EL (cell line): ENCODE measurements around the gene KCNK16.
"Not testable (repeated sequence)": the region's sequence is repeated elsewhere in the genome, so short reads cannot be mapped to it uniquely, and the experiment has no call there.

Experiments used
- DNase-seq: peaks from one replicate; pipeline ENCODE4 v3.0.0-alpha.2; 2016

KCNK16 gene

DNA sequence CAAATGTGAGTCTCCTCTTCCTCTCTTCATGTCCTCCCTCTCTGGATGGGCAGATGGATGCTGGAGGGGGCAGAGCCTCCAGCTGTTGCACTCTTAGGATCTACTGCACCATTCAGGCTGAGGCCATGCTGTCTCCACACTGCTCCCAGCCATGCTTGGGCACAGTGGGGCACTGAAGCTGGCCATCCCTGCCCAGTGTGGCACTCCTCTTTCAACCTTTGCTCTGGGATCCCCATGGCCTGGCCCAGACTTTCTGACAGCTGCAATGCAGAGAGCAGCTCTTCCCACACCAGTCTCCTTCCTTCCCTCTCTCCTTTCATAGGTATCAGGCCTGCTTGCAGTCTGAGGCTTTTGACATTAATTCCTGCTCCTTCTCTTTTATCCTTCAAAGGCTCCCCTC is 17.6 kb downstream of the KCNK16 start:
- DNase-seq: no peak

DNA sequence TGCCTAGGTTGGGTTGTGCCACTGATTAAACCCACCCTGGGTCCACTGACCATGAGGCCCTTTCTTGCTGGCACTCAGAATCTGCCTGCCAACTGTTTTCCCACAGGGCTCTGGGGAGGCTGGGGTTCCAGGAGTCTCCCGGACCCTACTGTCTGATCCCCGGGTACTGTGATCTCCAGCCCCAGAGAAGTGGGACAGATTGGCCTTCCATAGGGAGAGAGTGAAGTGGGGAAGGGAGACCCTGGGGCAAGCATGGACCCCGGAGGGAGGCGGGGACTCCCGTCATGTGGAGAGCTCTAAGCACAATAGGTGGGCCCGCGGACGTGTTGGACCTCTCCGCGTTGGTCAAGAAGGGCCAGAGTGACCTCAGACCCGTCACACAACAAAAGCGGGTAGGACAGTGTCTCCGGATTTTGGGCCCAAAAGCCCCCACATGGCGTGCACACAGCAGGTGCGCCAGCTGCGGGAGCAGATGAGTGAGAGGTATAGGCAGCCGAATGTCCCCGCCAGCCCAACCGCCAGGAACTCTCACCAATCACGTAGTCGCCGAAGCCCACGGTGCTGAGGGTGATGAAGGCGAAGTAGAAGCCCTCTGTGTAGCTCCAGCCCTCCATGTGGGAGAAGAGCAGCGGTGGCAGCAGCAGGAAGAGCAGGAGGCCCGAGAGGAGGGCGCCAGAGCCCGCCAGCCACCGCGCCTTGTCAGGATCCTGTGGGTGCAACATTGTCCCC is 18.9 kb downstream of the KCNK16 start:
- DNase-seq: no peak

DNA sequence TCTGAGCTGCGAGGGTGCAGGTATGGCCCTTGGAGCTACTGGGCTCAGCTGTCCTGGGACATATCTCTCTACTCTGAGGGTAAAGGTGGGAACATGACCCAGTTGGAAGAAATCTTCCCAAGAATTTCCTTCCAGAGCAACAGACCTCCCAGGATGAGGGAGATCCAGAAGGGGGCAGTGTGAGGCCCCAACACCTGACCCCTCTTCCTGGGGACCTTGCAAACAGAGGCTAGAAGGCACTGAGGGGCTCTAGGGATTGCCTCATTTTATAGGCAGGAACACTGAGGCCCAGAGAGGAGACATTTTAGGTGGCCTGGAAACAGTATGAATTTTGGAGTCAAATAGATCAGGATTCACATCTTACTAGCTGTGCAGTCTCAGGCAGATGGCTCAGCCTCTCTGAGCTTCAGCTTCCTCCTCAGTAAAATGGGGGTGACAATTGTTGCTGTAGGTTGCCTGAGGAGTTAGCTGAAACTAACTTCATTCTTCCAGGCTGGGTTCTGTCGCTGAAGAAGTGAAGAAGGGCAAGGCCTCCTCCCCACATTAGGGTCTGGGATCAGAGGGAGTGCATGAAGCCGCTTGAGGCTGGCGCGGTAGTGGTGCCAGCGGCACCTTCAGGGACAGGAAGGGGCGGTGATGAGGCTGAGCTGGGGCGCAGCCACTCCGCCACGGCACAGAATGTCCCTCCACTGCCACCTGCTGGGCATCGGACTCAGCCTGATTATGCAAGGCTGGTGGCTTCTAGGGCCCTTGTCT is 19.7 kb downstream of the KCNK16 start:
- DNase-seq: peak; percentile 70

DNA sequence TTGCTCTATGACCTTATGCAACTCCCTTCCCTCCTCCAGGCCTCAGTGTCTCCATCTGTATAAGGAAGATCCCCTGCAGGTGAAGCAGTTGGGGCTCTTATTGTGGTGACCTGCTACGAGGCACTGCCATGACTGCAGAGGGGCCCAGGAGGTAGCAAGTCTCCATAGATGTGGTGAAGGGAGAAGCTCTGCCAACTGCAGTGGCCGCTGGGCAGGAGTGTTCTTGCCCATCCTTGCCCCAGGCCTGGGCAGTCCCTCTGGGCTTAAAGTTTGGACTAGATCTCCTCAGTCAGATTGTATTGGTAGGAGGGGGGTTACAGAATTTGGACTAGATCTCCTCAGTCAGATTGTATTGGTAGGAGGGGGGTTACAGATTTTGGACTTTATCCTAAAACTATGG is 20.5 kb downstream of the KCNK16 start:
- no peak for DNase-seq

DNA sequence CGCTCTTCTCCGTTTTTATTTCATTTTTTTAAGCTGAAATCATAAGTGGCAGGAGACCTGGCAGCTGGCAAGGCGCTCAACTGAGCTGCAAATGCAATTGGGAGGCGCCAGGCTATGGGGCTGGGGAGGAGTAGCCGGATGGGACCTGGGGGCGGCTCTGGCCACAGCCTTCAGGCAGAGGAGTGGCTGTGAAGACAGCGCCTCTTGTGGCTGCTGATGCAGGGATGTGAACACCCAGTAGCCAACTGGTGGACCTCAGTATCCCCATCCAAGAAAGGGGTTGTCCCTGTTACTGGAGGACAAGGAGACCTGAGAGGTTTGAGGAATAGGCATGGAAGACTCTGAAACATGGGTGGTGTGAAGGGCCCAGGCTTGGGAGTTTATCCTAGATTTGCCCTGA is 20.9 kb downstream of the KCNK16 start:
- no peak for DNase-seq

DNA sequence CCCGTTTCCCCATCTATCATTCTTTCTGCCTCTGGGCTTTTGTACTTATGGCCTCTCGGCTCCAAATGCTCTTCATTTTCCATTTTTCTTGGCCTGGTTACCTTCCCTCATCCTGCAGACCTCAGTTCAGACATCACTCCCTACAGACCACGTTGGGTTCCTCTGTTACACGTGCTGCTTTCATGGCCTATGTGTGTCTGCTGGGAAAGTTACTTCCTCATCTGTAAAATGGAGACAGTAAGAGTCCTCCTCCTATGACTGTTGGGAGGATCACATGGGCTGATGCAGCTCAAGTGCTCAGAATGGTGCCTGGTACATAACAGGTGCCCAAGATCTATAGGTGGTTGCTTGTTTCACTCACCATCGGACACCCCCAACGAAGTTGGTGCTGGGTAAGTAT is 21.8 kb downstream of the KCNK16 start:
- no peak for DNase-seq

DNA sequence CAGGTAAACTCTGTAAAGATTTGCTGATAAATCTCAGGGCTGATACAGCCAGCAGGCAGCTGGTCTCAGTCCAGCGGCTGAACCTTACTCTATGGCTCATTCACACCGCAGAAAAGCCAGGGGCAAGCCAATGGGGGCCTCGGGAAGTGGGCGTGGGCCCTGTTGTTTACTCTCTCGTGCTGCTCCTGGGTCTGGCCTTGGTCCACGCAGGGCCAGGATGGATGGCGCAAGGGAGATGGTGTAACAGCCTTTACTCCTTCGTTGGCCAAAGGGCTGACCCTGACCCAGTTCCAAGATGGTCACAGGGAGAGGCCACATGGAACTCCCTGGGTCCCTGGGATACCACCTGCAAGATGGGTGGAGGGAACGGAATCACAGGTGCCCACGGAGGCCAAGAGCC is 24.4 kb downstream of the KCNK16 start:
- no peak for DNase-seq

DNA sequence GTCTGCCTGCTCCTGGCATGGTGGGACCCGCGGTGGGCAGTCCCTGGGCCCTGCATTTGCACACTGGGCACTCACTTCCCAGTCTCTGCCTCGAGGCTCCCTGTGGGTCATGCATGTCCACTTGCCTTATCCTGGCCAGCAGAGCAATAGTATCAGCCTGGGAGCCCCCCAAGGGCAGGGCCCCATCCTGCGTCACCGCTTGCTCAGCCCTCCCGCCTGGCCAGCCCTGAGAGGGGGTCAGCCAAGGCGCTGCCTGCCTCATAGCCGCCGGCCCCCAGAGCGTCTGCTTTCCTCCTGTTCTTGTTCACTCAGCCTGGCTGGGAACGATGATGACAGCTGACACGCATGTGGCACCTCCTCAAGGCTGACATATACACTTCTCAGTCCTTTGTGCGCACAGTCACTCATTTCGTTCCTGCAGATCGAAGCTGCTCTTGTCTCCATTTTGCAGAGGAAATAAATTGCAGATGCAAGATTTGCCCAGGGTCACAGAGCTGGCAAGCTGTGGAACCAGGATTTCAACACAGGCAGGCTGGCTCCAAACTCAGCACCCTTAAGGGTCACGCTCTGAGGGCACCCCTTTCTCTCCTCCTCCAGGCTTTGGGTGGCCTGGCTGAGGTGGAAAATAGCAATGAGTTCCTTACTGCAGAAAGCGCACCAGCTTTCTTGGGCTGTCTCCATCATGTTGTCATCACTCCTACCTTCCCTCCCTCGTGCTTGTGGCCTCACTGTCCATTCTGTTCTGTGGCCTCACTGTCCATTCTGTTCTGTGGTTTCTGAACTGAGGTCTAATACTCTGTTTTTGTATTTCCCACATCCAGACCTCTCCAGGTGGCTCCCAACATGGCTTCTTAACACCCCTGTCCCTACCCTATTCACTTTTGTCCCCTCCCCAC is 25.5 kb downstream of the KCNK16 start:
- DNase-seq: peak; percentile 71

DNA sequence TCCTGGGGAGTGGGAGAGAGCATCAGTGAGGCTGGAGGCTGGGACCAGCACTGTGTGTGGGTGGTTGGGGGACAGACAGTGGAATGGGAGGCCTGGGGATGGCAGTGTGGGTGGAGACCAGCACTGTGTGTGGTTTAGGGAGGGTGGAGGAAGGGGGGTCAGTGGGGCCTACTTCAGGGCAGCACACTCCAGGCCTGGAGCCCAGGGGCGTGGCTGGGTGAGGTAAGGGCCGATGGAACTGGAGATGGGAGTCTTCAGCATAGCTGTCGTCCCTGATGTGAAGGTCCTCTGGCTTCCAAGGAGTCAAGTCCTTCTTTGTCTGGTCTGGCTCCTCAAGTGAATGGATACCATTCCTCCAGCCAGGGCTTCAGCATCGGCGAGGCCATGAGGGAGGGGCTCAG is 26.9 kb downstream of the KCNK16 start:
- DNase-seq: peak; percentile 13

DNA sequence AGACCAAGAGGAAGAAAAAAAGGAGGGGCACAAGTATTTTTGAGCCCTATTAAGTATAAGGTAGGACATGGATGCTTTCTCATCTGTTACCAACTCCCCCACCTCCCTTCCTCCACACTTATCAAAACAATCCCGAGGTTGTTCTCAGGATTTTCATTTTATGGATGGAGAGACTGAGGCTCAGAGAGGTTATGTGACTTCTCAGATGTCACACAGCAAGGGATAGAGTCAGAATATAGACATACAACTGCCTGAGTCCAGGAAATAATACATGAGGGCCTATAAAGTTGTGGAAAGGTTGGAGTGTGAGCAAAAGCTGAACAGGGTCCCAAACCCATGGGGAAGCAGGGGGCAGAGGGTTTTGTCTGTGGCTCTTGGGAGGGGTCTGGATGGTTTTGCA is 27.6 kb downstream of the KCNK16 start:
- no peak for DNase-seq

DNA sequence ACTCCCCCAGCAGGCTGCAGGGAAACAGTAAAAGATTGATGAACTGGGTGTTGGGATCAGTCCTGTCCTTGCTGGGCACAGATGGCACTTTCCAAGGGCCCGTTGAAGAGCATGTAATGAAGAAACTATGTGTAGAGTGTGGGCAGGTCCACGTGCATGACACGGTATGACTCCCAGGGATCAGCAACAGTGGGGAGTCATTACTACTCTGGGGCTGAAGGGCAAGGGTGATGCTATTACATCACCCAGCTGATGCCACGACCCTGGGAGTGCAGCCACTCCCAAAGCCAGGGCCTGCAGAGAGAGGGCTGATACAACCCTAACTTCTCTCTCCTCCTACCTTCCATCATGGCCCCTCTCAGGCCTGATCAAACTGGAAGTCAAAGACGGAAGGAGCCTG is 28.4 kb downstream of the KCNK16 start:
- peak; percentile 31 for DNase-seq

DNA sequence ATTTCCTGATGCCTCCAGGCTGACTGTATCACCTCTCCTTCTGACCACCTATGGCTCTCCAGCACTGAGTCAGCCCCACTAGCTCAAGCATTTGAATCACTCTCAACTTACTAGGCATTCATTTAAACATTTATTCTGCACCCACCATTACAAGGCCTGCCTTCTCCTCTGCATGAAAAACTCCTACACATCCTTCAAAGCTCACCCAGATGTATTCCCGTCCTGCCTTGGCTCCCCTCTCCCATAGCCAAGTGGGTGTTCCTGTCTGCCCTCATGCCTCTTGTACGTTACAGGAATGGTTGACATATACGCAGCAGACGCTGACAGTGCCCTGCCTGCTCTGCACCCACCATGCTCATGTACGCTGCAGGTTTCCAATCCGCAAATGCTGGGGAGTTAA is 29.9 kb downstream of the KCNK16 start:
- DNase-seq: no peak

DNA sequence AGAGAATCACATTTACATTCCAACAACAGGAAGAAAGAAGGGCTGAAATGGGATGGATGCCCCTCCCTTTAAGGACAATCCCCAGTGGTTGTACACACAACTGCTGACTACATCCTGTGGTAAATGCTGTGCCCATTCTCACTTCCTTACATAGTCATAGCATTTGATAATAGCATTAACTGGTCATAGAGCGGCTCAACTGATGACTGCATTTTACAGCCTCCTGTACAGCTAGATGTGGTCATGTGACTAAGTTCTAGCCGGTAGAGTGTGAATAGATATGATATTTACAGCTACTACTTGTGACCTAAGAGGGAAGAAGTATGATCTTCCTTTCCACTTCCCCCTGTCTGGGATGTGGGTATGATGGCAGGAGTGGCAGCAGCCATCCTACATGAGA is 33.0 kb downstream of the KCNK16 start:
- DNase-seq: no peak

DNA sequence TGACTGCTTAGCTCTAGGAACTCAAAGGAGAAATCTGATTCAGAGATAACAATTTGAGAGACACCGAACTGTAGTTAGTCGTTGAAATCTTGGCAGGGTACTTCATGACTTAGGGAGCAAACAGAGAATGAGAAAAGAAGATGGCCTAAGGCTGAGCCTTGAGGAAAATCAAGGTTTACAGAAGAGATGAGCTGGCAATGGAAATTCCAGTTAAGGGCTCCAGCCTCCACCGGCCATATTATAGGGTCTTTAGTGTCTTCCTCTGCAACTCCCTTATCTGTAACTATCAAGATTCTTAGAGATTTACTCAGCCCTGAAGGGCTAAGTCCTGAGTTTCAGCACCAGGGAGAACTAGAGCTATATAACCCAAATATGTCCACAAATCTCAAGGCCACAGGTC is 34.9 kb downstream of the KCNK16 start:
- no peak for DNase-seq

DNA sequence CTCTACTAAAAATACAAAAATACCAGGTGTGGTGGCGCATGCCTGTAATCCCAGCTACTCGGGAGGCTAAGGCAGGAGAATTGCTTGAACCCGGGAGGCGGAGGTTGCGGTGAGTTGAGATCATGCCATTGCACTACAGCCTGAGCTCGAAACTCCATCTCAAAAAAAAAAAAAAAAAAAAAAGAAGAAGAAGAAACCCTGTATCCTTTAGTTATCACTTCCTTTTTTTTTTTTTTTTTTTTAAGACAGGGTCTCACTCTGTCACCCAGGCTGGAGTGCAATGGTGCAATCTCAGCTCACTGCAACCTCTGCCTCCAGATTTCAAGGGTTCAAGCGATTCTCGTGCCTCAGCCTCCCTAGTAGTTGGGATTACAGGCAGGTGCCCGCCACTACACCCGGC is 35.9 kb downstream of the KCNK16 start:
- DNase-seq: not testable (repeated sequence)

DNA sequence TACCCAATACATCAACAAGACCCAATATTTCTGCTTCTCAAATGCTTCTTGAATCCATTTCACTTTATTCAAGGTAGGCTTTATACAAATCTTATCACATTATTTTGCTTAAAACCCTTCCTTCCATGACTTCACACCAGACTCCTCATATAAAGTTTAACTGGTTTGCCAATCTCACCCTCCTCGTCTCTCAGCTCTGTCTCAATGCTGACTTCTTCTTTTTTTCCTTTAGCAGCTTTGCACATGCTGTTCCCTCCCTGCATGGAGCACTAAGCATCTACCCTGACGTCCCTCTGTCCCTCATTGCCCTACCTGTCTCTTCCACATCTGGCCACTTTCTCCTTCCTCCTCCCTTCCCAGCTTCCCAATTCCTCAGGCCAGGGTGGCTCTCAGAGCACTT is 39.7 kb downstream of the KCNK16 start:
- no peak for DNase-seq

DNA sequence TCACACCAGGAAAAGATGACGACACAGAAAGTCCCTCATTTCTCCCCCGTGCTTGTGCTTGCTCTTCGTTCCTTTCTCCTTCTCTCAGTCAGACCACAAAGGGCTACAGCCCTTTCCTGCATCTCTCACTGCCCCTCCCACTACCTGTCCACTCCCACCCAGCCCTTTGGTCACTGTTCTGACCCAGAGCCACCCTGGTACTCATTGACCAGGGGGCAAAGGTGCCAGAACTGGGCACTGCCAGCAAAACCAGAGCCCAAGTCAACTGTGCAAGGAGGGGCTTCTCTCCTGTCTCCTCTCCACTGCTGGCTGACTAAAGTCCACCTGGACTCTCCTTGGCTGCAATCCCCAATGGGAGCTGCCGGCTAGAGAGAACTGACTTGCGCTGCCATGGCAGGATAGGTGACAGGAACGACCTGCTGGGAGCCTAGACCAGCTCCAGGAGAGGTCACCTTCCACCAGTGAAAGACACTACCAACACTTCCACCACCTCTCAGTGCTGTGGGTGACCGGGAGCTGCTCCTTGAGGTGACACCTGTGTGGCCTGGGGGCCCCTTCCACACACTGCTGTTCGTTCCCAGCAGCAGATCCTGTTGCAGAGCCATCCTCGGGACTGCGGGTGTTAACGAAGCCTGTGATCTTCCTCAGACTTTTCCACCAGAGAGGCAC is 41.1 kb downstream of the KCNK16 start:
- DNase-seq: no peak

DNA sequence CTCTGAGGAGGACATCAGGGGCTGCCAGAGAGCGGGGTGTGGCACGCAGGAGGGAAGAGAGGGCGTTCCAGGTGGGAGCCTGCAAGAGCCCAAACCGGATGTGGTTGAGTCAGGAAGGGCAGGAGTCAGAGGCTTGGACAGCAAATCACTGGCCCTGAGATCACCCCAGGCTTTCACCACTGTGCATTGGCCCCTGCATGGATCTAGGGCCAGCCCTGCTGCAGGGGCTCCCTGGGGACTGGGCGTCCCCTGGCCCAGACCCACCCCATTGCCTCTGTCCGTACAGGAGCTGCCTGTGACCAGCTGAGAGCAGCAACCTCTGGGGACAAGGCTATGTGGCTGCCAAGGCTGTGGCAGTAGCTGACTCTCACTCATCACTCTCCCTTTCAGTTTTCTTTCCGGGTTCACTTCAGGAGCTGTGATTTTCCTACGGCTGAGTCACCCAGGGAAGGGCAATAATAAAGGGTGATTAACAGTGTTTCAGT is 42.2 kb downstream of the KCNK16 start:
- peak; percentile 38 for DNase-seq

DNA sequence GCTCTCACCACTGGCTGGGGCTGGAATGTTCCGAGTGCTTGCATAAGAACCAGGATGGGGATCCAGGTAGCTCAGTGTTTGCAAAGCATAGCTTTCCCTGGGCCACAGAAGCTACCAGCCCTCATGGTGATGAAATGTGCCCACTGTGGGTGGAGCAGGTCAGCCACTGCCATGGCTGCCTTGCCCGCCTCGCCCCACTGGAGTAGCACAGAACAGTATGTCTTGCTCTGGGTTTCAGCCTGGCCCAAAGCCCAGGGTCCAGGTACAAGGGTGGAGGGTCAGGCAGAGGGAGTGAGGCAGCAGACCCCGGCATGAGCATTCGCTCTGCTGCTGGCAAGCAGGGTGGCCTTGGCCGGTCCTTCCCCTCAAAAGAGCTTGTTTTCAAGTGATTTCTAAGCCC is 43.0 kb downstream of the KCNK16 start:
- no peak for DNase-seq

DNA sequence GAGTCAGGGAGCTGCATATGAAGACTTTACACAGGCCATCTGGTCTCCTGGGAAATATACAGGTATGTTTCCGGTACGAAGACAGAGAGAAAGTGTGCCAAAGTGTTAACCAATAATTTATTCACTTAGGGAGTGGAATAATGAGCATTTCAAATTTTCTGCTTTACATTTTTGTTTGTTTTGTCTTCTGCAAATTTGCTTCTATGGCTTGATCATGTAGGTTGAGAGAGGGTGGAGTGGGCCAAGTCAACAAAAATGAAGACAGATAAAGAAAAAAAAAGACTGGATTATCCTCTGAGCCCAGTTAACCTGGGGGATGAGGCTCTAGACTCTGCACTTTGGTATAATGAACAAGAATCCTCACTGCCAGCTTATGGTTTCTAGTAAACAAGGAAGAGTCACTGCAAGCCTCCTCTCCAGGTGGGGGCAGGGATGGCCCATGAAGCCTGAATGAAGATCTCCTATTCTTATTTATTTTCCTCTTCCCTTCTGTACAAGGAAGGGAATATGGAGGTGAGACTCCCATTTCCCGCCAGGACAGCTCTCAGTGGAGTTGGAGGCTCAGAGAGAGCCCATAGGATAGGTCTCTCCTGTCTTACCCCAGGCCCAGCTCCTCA is 46.0 kb downstream of the KCNK16 start:
- DNase-seq: no peak

DNA sequence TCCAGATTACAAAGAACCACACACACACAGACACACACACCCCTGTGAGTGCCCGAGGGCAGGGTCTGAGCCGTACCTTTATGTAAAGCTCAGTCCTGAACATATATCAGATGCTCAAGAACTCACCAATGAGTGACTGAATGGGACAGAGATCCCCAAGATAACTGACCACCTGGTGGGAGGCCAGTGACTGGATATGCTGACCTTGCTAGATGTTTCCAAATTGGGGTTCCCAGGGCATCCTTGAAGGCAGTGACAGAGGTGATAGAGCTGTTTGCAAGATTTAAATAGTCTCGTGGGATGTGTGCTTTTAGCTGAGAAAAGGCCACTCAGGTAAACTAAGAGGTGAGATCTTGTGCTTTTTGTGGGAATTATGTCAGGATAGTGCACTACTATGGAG is 47.6 kb downstream of the KCNK16 start:
- no peak for DNase-seq

DNA sequence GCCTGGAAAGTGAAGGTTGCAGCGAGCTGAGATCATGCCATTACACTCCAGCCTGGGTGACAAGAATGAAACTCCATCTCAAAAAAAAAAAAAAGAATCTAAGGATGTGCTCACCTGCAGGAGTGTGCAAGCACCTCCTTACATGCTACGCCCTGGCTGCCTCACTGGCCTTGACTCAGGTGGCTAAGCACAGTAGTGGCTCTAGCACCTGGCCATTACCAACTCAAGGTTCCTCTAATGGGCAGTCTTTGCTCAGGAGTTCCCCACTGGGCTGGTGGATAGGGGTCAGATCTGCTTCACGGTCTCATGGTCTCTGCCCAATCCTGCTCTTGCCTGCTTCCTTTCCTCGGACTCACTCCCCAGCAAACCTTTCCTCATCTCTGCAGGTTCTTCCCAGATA is 48.0 kb downstream of the KCNK16 start:
- DNase-seq: no peak
